Smooth muscle cell (in vitro differentiated cells): ENCODE results near the gene TNIK. TPM values are rescaled to one million over a fixed set of nuclear protein-coding genes. Genes with fewer than 3 reads are reported as not detected.

Source experiments
- DNase-seq: peaks from one replicate; lab custom pipeline; 2025; ENCODE audit not compliant: unreplicated experiment; lab: John Stamatoyannopoulos, UW
- H2AFZ ChIP-seq: fragments of 200-600 bp; sonication (generic); 2 replicates; pipeline ENCODE4 v1.6.0; 2016; ENCODE audit warnings: antibody characterized with exemption, low read depth, mild to moderate bottlenecking
- H3F3A ChIP-seq: fragments of 200-600 bp; sonication (generic); 2 replicates; pipeline ENCODE4 v1.6.0; 2017; ENCODE audit warnings: antibody characterized with exemption, low read depth
- H3K27ac ChIP-seq: fragments of 200-600 bp; sonication (generic); 2 replicates; pipeline ENCODE4 v1.5.1; 2016; ENCODE audit warnings: low read depth, mild to moderate bottlenecking
- H3K27me3 ChIP-seq: fragments of 200-600 bp; sonication (generic); 2 replicates; pipeline ENCODE4 v1.6.1; 2016; ENCODE audit warnings: low read depth, mild to moderate bottlenecking
- H3K36me3 ChIP-seq: fragments of 200-600 bp; sonication (generic); 2 replicates; pipeline ENCODE4 v1.5.1; 2016; ENCODE audit warnings: low read depth
- H3K4me1 ChIP-seq: fragments of 200-600 bp; sonication (generic); 2 replicates; pipeline ENCODE4 v1.5.1; 2016; ENCODE audit warnings: low read depth
- H3K4me2 ChIP-seq: fragments of 200-600 bp; sonication (generic); 2 replicates; pipeline ENCODE4 v1.6.0; 2016; ENCODE audit warnings: mild to moderate bottlenecking
- H3K4me3 ChIP-seq: fragments of 200-600 bp; sonication (generic); 2 replicates; pipeline ENCODE4 v1.5.1; 2016; ENCODE audit warnings: mild to moderate bottlenecking
- H3K79me2 ChIP-seq: fragments of 200-600 bp; sonication (generic); 2 replicates; pipeline ENCODE4 v1.6.0; 2016; ENCODE audit warnings: low read depth, mild to moderate bottlenecking
- H3K9ac ChIP-seq: fragments of 200-600 bp; sonication (generic); 2 replicates; pipeline ENCODE4 v1.6.0; 2016; ENCODE audit warnings: low read depth
- H3K9me3 ChIP-seq: fragments of 200-600 bp; sonication (generic); replicated peaks from 2 replicates; pipeline ENCODE4 v1.5.1; 2016; ENCODE audit warnings: low read depth
- H4K20me1 ChIP-seq: fragments of 200-600 bp; sonication (generic); 2 replicates; pipeline ENCODE4 v1.6.0; 2016; ENCODE audit warnings: low read depth
- CTCF ChIP-seq: fragments of 200-600 bp; sonication (generic); IDR thresholded peaks from 2 replicates; pipeline ENCODE4 v1.5.1; 2017; ENCODE audit warnings: borderline replicate concordance, mild to moderate bottlenecking, antibody characterized with exemption; ENCODE audit not compliant: insufficient read depth, poor library complexity, severe bottlenecking
- WGBS: methylation state at CpG from one replicate; pipeline ENCODE4 v1.1.7; 2016; ENCODE audit warnings: low lambda C conversion rate; 5-methylcytosine and 5-hydroxymethylcytosine counted together
- polyA plus RNA-seq: library from polyadenylated mRNA; unstranded; fragments of >200 nt; fragmentation: Nextera tagmentation; extraction: Ambion mirVana; gene quantifications from 2 replicates; pipeline ENCODE4 v1.2.1, GENCODE V29; 2016
- total RNA-seq: library from RNA; depleted of rRNA; stranded (reverse); fragments of >200 nt; gene quantifications from 2 replicates; pipeline ENCODE4 v1.2.3, GENCODE V29; 2014

The TNIK gene
- total and polyA plus RNA-seq, 2 experiments from 2014 or later, result 10.4 to 12.5 TPM

- H3K9ac ChIP-seq, result no peak overlapping the region
- no peaks in the 10 kb centered on the region for H3K36me3 ChIP-seq
- DNase-seq, result no peak
- no peak overlapping the region for H3K4me3 ChIP-seq
- no peak overlapping the region for H2AFZ ChIP-seq
- H3K9me3 ChIP-seq, result no peaks in the 10 kb centered on the region
- TF ChIP-seq CTCF, result no peak
- H3K79me2 ChIP-seq, result no peaks in the 10 kb centered on the region
- no peaks in the 10 kb centered on the region for H3K27me3 ChIP-seq
- WGBS, result 89% methylated on average over 5 of the region's 5 CpGs
- no peak overlapping the region for H3K4me2 ChIP-seq
- H4K20me1 ChIP-seq, result no peaks in the 10 kb centered on the region
- H3K27ac ChIP-seq, result no peak overlapping the region
- no peaks in the 10 kb centered on the region for H3F3A ChIP-seq
- no peaks in the 10 kb centered on the region for H3K4me1 ChIP-seq
These were observed 46.6 kb upstream of the TNIK start for GRCh38 chr3:171506743-171507319.

- Histone ChIP-seq H4K20me1 (no peaks in the 10 kb centered on the region), H3K4me3 (no peak overlapping the region), H3K36me3 (no peaks in the 10 kb centered on the region), H3K27ac (no peak overlapping the region), H3K79me2 (no peaks in the 10 kb centered on the region), H2AFZ (no peak overlapping the region), H3K4me2 (no peak overlapping the region), H3K27me3 (no peaks in the 10 kb centered on the region), H3K9me3 (no peaks in the 10 kb centered on the region), H3K9ac (no peak overlapping the region), H3K4me1 (no peaks in the 10 kb centered on the region), H3F3A (no peaks in the 10 kb centered on the region)
- no peak for TF ChIP-seq CTCF
- no peak for DNase-seq
- 96% methylated on average over 2 of the region's 2 CpGs for WGBS
These were observed 45.7 kb upstream of the TNIK start for GRCh38 chr3:171505822-171506333.

GRCh38 chr3:171504376-171504775 is 44.2 kb upstream of the TNIK start:
- Histone ChIP-seq H2AFZ (no peak overlapping the region), H3K36me3 (no peaks in the 10 kb centered on the region), H3K9ac (no peak overlapping the region), H3K4me2 (no peak overlapping the region), H4K20me1 (no peaks in the 10 kb centered on the region), H3K4me3 (no peak overlapping the region), H3K27ac (no peak overlapping the region), H3K4me1 (no peaks in the 10 kb centered on the region), H3K9me3 (no peaks in the 10 kb centered on the region), H3K79me2 (no peaks in the 10 kb centered on the region), H3K27me3 (no peaks in the 10 kb centered on the region), H3F3A (no peaks in the 10 kb centered on the region)
- no peak for DNase-seq
- WGBS, result 71% methylated on average over 2 of the region's 2 CpGs
- TF ChIP-seq CTCF, result no peak

GRCh38 chr3:171503817-171504216 is 43.6 kb upstream of the TNIK start:
- Histone ChIP-seq H3K79me2 (no peaks in the 10 kb centered on the region), H3K27me3 (no peaks in the 10 kb centered on the region), H3K4me2 (no peak overlapping the region), H3K4me1 (no peaks in the 10 kb centered on the region), H3K4me3 (no peak overlapping the region), H3F3A (no peaks in the 10 kb centered on the region), H3K27ac (no peak overlapping the region), H3K36me3 (no peaks in the 10 kb centered on the region), H2AFZ (no peak overlapping the region), H3K9ac (no peak overlapping the region), H4K20me1 (no peaks in the 10 kb centered on the region), H3K9me3 (no peaks in the 10 kb centered on the region)
- WGBS, result 84% methylated on average over 1 of the region's 1 CpG
- no peak for TF ChIP-seq CTCF
- DNase-seq, result no peak
